T-cell (primary cell): Measurements from ENCODE around the gene GABBR2. TPM values are rescaled to one million over a fixed set of nuclear protein-coding genes. Genes with fewer than 3 reads are reported as not detected.

Source experiments
- ATAC-seq, 4 experiments: fragments of 200-7000 bp in 3 of 4; fragments of 150-1000 bp in 1 of 4; cut with Tn5 transposase; replicated peaks in 1 of 4; 1 replicate in 3 of 4; 2 replicates in 1 of 4; pipeline ENCODE4 v1.10.0; 2021; ENCODE audit warnings: moderate library complexity in 3 of 4, mild to moderate bottlenecking in 2 of 4, moderate number of reproducible peaks in 1 of 4
- CTCF ChIA-PET, 2 donors: fragments of 300-600 bp; sonication (Branson Sonifier 250); formaldehyde crosslinking; loops; one replicate each; lab custom pipeline; 2022; ENCODE audit warnings: antibody characterized with exemption in 2 of 2; lab: Charles Lee
- POLR2A ChIA-PET, 2 donors: fragments of 300-600 bp; sonication (Branson Sonifier 250); formaldehyde crosslinking; loops; one replicate each; lab custom pipeline; 2022; ENCODE audit warnings: antibody characterized with exemption in 2 of 2; lab: Charles Lee
- DNase-seq, 35 experiments: peaks; one replicate each; pipeline versions ENCODE4 v3.0.0 to v3.0.0-alpha.2; 2013 to 2023
- H3K27ac ChIP-seq: one replicate; pipeline ENCODE4 v1.5.1; 2013; ENCODE audit warnings: low read length
- H3K27me3 ChIP-seq, 2 experiments: replicated peaks in 1 of 2; 1 replicate in 1 of 2; 2 replicates in 1 of 2; pipeline versions ENCODE4 v1.6.1 to v1.7.0; 2013; ENCODE audit warnings: low read length in 1 of 2, mixed read lengths in 1 of 2; ENCODE audit not compliant: control insufficient read depth in 2 of 2, insufficient read depth in 2 of 2; ENCODE audit errors: extremely low read depth in 1 of 2
- H3K36me3 ChIP-seq, 2 donors: 1 replicate in 1 of 2; 2 replicates in 1 of 2; pipeline versions ENCODE4 v1.6.1 to v1.7.0; 2013; ENCODE audit warnings: low read length in 1 of 2; ENCODE audit not compliant: control insufficient read depth in 2 of 2, insufficient read depth in 1 of 2; ENCODE audit errors: extremely low read depth in 1 of 2
- H3K4me1 ChIP-seq, 2 experiments: 1 replicate in 1 of 2; 2 replicates in 1 of 2; pipeline versions ENCODE4 v1.6.1 to v1.7.0; 2013; ENCODE audit warnings: low read length in 2 of 2, mixed read lengths in 1 of 2; ENCODE audit not compliant: insufficient read depth in 2 of 2, control insufficient read depth in 1 of 2; ENCODE audit errors: extremely low read depth in 1 of 2
- H3K4me3 ChIP-seq, 2 donors: 1 replicate in 1 of 2; 2 replicates in 1 of 2; pipeline versions ENCODE4 v1.5.1 to v1.7.0; 2013; ENCODE audit warnings: mild to moderate bottlenecking in 2 of 2, low read length in 1 of 2, moderate library complexity in 1 of 2; ENCODE audit not compliant: control insufficient read depth in 1 of 2; ENCODE audit errors: extremely low read depth in 1 of 2
- H3K9me3 ChIP-seq: 2 replicates; pipeline ENCODE4 v1.7.0; 2013
- H3K27ac Mint-ChIP-seq, 2 donors: one replicate each; pipeline ENCODE4 v1.8.0; 2020 to 2021; ENCODE audit warnings: mild to moderate bottlenecking in 2 of 2, mixed read lengths in 2 of 2
- H3K27me3 Mint-ChIP-seq, 2 donors: one replicate each; pipeline ENCODE4 v1.8.0; 2021 to 2022; ENCODE audit warnings: mixed read lengths in 2 of 2
- H3K36me3 Mint-ChIP-seq: one replicate; pipeline ENCODE4 v1.8.0; 2021; ENCODE audit warnings: mixed read lengths
- H3K4me1 Mint-ChIP-seq, 3 donors: one replicate each; pipeline ENCODE4 v1.8.0; 2020 to 2022; ENCODE audit warnings: mixed read lengths in 3 of 3, mild to moderate bottlenecking in 1 of 3
- H3K4me3 Mint-ChIP-seq, 3 donors: one replicate each; pipeline ENCODE4 v1.8.0; 2020 to 2022; ENCODE audit warnings: mild to moderate bottlenecking in 3 of 3, mixed read lengths in 3 of 3, moderate library complexity in 3 of 3
- H3K9me3 Mint-ChIP-seq, 3 donors: one replicate each; pipeline ENCODE4 v1.8.0; 2020 to 2022; ENCODE audit warnings: mixed read lengths in 3 of 3
- WGBS: methylation state at CpG from one replicate; pipeline ENCODE4 v1.1.5; 2013; ENCODE audit warnings: missing lambda C conversion rate; ENCODE audit not compliant: insufficient coverage; 5-methylcytosine and 5-hydroxymethylcytosine counted together
- total RNA-seq, 35 experiments: library from RNA in 6 of 35; stranded (reverse) in 6 of 35; fragments of 120-200 nt in 1 of 35; gene quantifications; one replicate each; pipeline versions ENCODE4 v1.2.1 to v1.2.4 and lab custom pipeline; 2013 to 2026

The GABBR2 gene
- total RNA-seq, 5 donors from 2014 or later (not counting 1 experiment from before 2014, with no cell fraction given) = 0.03 TPM; not detected in 4

DNA sequence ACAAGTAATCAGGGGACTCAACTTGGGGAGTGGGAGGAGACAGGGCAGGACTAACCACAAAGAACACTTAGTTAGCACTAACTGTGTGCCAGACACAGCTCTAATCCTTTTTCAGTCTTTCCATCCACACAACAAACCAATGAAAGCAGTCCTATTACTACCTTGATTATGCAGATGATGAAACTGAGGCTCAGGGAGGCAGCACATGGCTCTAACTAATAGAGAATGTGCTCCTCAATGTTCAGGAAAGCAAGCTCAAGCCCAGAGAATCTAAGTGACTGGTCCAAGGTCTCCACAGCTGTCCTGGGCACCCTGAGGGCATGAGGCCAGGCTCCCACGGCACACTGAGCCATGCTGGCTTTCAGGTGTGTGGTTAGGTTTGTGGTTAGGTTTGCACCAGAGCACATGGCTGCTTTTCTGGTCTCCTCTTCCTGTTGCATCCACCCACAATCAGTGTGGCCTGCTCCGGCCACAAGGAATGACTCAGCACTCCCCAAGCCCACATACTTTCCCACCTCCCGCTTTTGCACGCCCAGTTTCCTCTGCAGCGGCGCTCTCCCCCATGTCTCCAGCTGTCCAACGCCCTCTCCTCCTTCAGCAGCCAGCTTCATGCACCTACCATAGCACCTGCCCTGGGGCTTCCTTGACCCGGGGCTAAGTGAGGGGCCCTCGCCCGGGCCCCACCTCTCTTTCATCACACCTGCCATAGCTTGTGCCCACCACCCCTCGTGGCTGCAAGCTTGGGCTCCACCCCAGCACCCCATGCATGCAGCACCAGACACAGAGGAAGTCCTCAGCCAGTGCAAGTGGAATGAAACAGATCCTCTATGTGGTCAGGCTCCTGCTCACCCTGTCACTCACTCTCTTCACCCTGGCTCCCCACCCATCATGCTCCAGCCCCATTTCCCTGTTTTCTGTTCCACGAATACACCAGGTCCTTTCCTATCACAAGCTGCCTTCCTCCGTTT lies 133.1 kb downstream of the GABBR2 start:
- Mint-ChIP-seq H3K4me1 (peaks cover 14 to 17% (median 16%) of the 10 kb centered on the region in 3 donors), H3K4me3 (no peak overlapping the region), H3K9me3 (no peaks in the 10 kb centered on the region), H3K27me3 (peaks cover 16 to 34% of the 10 kb centered on the region in 2 donors), H3K36me3 (no peaks in the 10 kb centered on the region), H3K27ac (no peak overlapping the region)
- Histone ChIP-seq H3K4me1 (peaks cover 0 to 11% of the 10 kb centered on the region in 2 experiments), H3K4me3 (no peak overlapping the region), H3K27ac (no peak overlapping the region), H3K27me3 (peaks cover 0 to 24% of the 10 kb centered on the region in 2 experiments), H3K9me3 (no peaks in the 10 kb centered on the region), H3K36me3 (no peaks in the 10 kb centered on the region)
- 5% methylated on average over 12 of the region's 13 CpGs for WGBS
- DNase-seq = no peak
- POLR2A ChIA-PET = no interaction called here
- CTCF ChIA-PET = no interaction called here
- no peak for ATAC-seq

DNA sequence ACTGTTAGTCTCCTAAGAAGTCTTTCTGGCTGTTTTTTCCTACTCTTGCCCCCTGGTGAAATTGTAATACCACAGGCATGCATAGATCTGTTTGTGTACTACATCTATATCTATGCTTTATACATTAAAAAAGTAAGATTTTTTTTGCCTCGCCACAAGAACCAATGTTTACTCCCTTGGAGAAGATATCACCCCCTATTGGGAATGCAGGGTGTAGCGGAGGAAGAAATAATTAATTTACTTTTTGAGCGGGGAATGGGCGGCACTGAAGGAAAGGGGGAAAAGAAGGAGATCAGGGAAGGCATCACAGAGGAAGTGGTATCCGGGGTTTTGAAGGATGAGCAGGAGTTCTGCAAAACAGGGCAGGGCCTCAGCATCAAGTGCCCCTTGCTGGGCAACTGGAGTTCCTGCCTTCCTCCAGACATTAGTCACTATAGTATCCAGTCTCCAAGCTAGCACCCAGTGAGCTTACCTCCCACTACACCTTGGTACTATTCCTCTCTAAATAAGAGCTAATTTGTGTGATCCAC lies 134.9 kb downstream of the GABBR2 start:
- no peak overlapping the region for H3K27ac ChIP-seq
- peaks cover 16 to 28% of the 10 kb centered on the region in 2 donors for H3K27me3 Mint-ChIP-seq
- H3K9me3 Mint-ChIP-seq = no peaks in the 10 kb centered on the region
- no peak for DNase-seq
- no peaks in the 10 kb centered on the region for H3K36me3 ChIP-seq
- ChIA-PET CTCF (no interaction called here), POLR2A (no interaction called here)
- peaks cover 14 to 17% (median 16%) of the 10 kb centered on the region in 3 donors for H3K4me1 Mint-ChIP-seq
- no peaks in the 10 kb centered on the region for H3K9me3 ChIP-seq
- no peaks in the 10 kb centered on the region for H3K36me3 Mint-ChIP-seq
- no peak overlapping the region for H3K4me3 Mint-ChIP-seq
- H3K27me3 ChIP-seq = peaks cover 0 to 27% of the 10 kb centered on the region in 2 experiments
- 100% methylated on average over 2 of the region's 5 CpGs for WGBS
- H3K4me1 ChIP-seq = peaks cover 0 to 11% of the 10 kb centered on the region in 2 experiments
- H3K27ac Mint-ChIP-seq = no peak overlapping the region
- no peak overlapping the region for H3K4me3 ChIP-seq
- no peak for ATAC-seq

DNA sequence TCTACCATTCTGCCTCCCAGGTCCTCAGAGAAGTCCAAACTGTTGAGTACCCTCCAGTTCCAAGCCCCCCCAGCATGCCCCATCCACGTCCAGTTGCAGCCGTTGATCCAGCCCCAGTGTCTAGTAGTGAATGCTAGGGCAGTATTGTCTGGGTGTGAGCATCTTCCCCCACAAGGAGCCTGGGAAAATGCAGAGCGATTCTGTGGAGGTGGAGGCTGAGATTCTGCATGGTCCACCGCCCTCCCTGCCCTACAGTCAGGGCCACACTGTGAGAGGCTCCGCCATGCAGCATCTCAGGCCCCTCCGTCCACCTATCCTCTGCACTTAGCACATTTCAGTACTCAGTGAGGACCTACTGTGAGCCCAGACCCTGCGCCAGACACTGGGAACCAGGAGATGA lies 135.9 kb downstream of the GABBR2 start:
- peaks cover 14 to 17% (median 16%) of the 10 kb centered on the region in 3 donors for H3K4me1 Mint-ChIP-seq

DNA sequence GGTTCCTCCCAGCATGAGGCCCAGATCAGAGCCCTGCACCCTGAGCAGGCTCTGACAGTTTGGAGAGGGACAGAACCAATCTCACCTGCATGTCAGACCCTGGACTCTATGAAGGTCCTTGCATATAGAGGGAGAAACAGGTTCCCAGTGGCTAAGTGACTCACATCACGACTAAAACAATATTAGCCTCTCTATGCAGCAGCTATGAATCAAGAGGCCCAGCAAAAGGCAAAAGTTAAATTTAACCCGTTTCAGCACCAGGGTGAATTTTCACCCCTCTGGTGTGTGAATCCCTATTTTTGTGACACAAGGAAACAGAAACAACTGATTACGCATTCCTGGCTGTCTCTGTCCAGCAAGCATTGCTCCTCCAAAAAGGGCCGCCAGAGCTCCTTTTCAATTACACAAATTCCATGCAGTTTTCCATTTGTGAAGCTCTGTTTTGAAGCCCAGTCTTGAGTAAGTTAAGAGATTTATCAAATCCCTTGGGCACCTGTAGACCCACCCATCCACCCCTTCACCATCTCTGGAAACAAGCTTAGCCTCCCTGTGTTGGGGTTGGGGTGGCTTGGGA lies 136.6 kb downstream of the GABBR2 start:
- Mint-ChIP-seq H3K36me3 (no peaks in the 10 kb centered on the region), H3K4me3 (no peak overlapping the region), H3K27ac (no peak overlapping the region), H3K4me1 (peaks cover 14 to 17% (median 16%) of the 10 kb centered on the region in 3 donors), H3K27me3 (peaks cover 15% of the 10 kb centered on the region in 2 donors), H3K9me3 (no peaks in the 10 kb centered on the region)
- ATAC-seq (no peak), DNase-seq (no peak)
- Histone ChIP-seq H3K9me3 (no peaks in the 10 kb centered on the region), H3K27me3 (peaks cover 0 to 23% of the 10 kb centered on the region in 2 experiments), H3K4me3 (no peak overlapping the region), H3K36me3 (no peaks in the 10 kb centered on the region), H3K27ac (no peak overlapping the region), H3K4me1 (peaks cover 0 to 11% of the 10 kb centered on the region in 2 experiments)
- 64% methylated on average over 2 of the region's 4 CpGs for WGBS
- ChIA-PET POLR2A (no interaction called here), CTCF (no interaction called here)

More for the DNA sequence above, 135.9 kb downstream of the GABBR2 start:
- Mint-ChIP-seq H3K27ac (no peak overlapping the region), H3K27me3 (peaks cover 13 to 19% of the 10 kb centered on the region in 2 donors), H3K9me3 (no peaks in the 10 kb centered on the region), H3K36me3 (no peaks in the 10 kb centered on the region), H3K4me3 (no peak overlapping the region)
- Histone ChIP-seq H3K9me3 (no peaks in the 10 kb centered on the region), H3K27ac (no peak overlapping the region), H3K4me1 (peaks cover 0 to 11% of the 10 kb centered on the region in 2 experiments), H3K4me3 (no peak overlapping the region), H3K36me3 (no peaks in the 10 kb centered on the region), H3K27me3 (peaks cover 0 to 29% of the 10 kb centered on the region in 2 experiments)
- WGBS = no CpG with 5 or more reads among the region's 7 CpGs
- ChIA-PET CTCF (no interaction called here), POLR2A (no interaction called here)
- DNase-seq (no peak), ATAC-seq (no peak)

DNA sequence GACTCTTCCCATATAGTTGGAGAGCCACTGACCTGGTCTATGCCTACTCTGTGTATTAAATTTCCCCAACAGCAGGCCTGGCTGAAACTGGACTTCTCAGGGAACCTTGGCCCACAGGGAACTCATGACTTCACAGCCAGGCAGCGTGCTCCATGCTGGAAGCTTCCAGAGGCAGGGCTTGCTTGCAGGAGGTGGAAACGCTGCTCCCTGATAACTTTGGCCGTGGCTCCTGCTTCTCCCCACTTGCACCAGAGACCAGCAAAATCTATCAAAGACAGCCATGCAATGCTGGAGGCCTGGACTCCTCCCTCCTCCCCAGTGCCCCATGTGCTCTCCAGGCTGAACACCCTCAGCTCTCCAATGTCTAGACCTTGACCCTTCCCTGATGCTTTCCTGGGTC lies 137.1 kb downstream of the GABBR2 start:
- POLR2A ChIA-PET = no interaction called here
- CTCF ChIA-PET = no interaction called here
- 61% methylated on average over 3 of the region's 3 CpGs for WGBS

DNA sequence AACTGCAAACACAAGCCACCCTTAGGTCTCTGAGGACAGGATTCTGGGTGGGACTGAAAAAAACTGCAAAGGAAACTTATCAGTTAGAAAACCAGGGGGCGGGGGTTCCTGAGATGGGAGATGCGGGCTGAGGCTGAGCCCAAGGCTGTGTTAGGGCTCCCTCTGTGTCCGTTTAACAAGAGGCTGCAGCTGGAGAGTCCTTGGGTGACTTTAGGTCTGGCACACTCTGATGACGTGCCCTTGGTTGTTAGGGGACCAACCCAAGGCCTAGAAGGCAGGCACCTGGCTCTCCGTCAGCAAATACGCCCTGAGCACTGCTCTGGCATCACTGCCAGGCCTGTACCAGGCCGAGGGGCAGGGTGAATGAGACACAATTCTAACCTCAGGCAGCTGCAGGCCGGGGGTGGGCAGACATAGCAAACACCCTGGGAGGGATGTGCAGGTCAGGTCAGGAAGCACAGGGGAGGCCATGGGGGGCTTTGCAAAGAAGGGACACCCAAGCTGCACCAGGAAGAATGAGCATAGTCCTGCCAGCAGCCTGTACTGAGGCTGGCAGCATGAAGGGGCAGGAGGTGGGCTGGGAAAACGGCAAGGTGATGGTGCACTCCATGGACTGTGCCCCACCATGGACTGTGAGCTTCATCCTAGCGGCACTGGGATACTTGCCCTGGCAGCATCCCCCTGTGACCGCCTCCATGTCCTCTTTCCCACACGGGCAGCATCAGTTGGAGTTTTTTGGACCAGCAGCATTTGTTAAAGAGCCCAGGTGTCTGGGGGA lies 137.9 kb downstream of the GABBR2 start:
- peaks cover 4 to 8% of the 10 kb centered on the region in 2 donors for H3K27me3 Mint-ChIP-seq
- no peaks in the 10 kb centered on the region for H3K36me3 Mint-ChIP-seq
- no peak for ATAC-seq
- no peak overlapping the region for H3K27ac Mint-ChIP-seq
- H3K4me3 ChIP-seq = no peak overlapping the region
- no peak overlapping the region for H3K4me3 Mint-ChIP-seq
- H3K36me3 ChIP-seq = no peaks in the 10 kb centered on the region
- peaks cover 0 to 22% of the 10 kb centered on the region in 2 experiments for H3K27me3 ChIP-seq
- WGBS = 67% methylated on average over 12 of the region's 12 CpGs
- ChIA-PET CTCF (no interaction called here), POLR2A (no interaction called here)
- H3K27ac ChIP-seq = no peak overlapping the region
- peaks cover 0 to 6% of the 10 kb centered on the region in 2 experiments for H3K4me1 ChIP-seq
- peaks cover 8 to 11% (median 9%) of the 10 kb centered on the region in 3 donors for H3K4me1 Mint-ChIP-seq
- no peaks in the 10 kb centered on the region for H3K9me3 Mint-ChIP-seq
- H3K9me3 ChIP-seq = no peaks in the 10 kb centered on the region
- DNase-seq = no peak

More for the DNA sequence above, 137.1 kb downstream of the GABBR2 start:
- Histone ChIP-seq H3K4me3 (no peak overlapping the region), H3K27me3 (peaks cover 0 to 23% of the 10 kb centered on the region in 2 experiments), H3K36me3 (no peaks in the 10 kb centered on the region), H3K27ac (no peak overlapping the region), H3K4me1 (peaks cover 0 to 11% of the 10 kb centered on the region in 2 experiments), H3K9me3 (no peaks in the 10 kb centered on the region)
- DNase-seq (no peak), ATAC-seq (no peak)
- peaks cover 14 to 17% (median 16%) of the 10 kb centered on the region in 3 donors for H3K4me1 Mint-ChIP-seq
- H3K4me3 Mint-ChIP-seq = no peak overlapping the region
- no peaks in the 10 kb centered on the region for H3K9me3 Mint-ChIP-seq
- H3K27ac Mint-ChIP-seq = no peak overlapping the region
- H3K27me3 Mint-ChIP-seq = peaks cover 11 to 12% of the 10 kb centered on the region in 2 donors
- no peaks in the 10 kb centered on the region for H3K36me3 Mint-ChIP-seq
